COR-L47 (cell line): ENCODE results near the gene FIBCD1.

Source experiments
- DNase-seq: peaks from one replicate; lab custom pipeline; 2025; lab: John Stamatoyannopoulos, UW

Gene FIBCD1

DNA sequence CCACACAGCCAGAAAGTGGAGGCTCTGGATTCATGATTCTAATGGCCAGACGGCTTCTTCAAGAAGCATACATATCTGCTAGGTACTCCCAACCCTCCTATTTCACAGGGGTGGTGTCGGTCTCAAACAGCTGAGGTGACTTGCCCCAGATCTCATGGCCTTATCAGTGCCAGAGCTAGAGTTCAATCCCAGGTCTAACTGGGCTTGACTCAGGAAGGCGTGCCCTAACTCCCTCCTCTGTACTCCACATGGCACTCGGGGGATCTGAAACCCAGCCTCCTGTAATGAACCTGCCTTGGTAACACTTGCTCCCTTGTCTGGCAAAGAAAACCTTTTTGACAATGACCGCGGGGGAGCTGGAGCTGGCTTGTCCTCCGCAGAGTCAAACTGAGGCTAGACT is 44.5 kb downstream of the FIBCD1 start:
- no peak for DNase-seq

DNA sequence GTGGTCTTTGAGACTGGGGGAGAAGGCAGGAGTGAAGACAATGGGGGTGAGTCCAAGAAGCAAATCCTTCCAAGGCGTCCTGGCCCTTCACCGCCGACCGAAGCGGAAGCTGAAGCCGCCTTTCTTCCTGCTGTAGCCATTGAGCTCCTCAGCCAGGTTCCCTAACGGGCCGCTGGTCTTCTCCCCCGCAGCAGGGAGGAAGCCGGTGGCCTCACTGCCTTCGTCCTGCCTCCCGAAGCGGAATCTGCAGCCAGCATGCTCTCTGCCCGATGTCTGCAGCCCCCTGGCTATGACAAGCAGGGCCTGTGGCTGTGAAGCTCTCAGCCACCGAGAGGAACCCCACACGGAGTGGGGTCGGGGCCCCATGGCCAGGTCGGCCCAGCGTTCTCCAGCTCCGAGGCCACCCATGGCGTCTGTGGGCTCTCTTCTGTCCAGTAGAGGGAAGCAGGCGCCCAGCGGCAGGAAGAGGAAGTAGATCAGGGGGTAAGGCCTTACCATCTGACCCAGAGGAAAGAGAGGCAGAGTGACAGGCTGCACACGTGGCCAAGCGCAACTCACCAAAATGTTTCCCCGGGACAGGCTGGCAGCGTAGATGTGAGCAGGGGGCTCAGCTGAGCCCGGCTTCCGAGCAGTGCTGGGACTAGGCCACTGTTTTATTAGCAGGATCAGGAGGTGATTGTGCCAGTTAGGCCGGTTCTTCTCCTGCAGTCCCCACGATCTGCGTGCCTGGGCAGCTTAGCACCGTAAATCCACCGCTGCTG is 45.5 kb downstream of the FIBCD1 start:
- no peak for DNase-seq

DNA sequence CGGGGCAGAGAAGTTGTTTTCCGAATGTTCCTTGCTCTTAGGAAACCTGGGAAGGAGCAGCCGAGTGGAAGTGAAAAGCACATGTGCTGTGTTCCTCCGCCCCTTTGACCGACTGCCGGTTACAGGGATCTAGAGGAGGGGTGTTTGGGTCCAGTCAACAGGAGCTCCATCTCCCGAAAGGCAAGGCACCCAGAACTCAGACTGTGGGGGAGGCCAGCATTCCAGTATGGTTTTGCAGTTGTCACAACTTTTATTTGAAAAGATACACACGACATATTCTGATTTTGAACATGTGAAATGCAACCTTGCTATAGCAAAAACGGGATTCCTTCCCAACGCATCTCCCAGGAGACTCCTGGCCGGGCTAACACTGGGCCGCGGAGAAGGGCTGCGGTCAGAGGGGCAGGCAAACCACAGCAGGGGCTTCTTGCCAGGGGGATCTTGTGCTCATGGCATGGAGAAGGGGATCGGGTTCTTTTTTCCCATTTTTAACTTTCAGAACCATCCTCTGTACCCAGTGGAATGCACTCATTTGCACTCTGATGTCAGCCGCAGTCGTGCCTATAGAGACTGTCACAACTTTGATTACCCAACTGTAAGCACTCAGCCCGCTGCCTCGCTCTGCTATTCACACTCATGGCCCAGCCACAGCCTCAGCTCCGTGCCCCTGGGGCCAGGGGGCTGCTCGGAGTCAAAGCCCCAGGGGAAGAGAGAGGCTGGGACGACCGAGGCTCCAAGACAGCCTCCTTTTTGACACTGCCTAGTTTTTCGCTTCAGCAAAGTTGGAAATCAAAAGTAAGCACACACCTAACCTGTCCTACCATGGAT is 46.4 kb downstream of the FIBCD1 start:
- DNase-seq, result no peak

- no peak for DNase-seq
Observed at GRCh38 chr9:130891688-130892476, 47.2 kb downstream of the FIBCD1 start.

DNA sequence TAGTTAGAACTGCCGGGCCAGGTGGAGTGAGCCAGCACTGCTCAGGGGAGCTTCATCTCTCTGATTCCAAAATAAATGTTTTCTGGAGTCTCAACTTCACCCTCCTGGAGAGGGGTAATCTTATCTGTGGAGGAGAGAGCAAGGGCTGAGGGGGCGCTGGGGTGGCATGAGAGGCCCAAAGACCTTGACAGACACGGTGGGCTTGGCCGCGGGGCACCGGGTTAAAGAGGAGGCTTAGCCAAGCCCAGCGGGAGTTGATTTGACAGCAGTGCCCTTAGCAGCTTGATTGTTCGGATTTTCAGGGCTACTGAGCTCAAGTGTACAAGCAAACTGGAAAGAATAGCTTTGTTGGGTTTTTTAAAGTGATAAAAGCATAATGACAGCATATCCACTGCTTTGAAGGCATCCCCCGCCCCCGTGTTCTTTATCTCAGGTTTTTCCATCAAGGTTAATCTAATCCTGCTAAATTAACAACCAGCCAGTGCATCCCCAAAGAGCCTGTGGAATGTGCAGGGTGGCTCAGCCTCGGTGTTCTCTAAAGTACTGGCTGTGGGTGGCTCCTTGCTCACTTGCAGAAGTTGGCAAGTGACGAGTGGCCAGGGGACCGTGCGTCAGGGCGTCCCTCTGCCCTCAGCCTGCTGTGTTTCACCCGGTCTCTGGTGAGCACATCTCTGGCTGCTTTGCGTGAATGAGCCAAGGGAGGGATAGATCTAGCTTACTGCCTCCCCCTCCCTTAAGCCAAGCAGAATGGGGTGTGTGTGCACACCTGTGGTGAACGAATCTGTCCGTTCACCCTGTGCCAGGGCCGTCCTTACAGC is 48.0 kb downstream of the FIBCD1 start:
- no peak for DNase-seq

- DNase-seq, result no peak
Observed at GRCh38 chr9:130890124-130890523, 48.9 kb downstream of the FIBCD1 start.

- no peak for DNase-seq
Observed at GRCh38 chr9:130888146-130888885, 50.7 kb downstream of the FIBCD1 start.

DNA sequence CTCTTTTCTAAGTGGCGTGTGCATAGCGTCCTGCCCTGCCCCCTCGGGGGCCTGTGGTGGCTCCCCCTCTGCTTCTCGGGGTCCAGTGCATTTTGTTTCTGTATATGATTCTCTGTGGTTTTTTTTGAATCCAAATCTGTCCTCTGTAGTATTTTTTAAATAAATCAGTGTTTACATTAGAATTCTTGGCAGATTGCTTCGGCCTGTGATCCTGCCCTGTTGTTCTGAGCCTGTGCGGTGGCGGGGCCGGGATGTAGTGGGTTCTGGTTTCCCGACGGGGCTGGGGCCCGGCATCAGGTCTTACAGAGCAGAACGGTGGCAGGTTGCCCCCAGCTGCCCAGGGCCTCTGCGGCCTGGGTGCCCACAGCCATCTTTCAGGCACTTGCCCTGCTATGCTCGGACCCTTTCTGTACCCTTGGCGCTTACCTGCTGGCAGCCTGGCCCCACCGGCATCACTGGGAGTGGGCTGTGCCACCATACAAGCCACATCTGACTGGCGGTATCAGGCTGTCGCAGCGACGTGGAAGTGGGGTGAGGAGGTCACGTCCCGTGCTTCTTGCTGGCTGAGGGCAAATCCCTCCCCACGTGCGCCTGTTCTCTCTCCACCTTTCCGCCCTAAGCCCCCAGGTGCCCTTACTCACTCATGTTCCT is 51.4 kb downstream of the FIBCD1 start:
- no peak for DNase-seq

GRCh38 chr9:130886981-130887380 is 52.1 kb downstream of the FIBCD1 start:
- no peak for DNase-seq

DNA sequence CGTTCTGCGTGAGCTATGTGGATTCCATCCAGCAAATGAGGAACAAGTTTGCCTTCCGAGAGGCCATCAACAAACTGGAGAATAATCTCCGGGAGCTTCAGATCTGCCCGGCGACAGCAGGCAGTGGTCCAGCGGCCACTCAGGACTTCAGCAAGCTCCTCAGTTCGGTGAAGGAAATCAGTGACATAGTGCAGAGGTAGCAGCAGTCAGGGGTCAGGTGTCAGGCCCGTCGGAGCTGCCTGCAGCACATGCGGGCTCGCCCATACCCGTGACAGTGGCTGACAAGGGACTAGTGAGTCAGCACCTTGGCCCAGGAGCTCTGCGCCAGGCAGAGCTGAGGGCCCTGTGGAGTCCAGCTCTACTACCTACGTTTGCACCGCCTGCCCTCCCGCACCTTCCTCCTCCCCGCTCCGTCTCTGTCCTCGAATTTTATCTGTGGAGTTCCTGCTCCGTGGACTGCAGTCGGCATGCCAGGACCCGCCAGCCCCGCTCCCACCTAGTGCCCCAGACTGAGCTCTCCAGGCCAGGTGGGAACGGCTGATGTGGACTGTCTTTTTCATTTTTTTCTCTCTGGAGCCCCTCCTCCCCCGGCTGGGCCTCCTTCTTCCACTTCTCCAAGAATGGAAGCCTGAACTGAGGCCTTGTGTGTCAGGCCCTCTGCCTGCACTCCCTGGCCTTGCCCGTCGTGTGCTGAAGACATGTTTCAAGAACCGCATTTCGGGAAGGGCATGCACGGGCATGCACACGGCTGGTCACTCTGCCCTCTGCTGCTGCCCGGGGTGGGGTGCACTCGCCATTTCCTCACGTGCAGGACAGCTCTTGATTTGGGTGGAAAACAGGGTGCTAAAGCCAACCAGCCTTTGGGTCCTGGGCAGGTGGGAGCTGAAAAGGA is 53.3 kb downstream of the FIBCD1 start:
- DNase-seq, result no peak

GRCh38 chr9:130884542-130885483 is 54.2 kb downstream of the FIBCD1 start:
- DNase-seq, result no peak

DNA sequence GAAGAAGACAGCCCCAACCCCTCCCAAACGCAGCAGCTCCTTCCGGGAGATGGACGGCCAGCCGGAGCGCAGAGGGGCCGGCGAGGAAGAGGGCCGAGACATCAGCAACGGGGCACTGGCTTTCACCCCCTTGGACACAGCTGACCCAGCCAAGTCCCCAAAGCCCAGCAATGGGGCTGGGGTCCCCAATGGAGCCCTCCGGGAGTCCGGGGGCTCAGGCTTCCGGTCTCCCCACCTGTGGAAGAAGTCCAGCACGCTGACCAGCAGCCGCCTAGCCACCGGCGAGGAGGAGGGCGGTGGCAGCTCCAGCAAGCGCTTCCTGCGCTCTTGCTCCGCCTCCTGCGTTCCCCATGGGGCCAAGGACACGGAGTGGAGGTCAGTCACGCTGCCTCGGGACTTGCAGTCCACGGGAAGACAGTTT is 54.9 kb downstream of the FIBCD1 start:
- DNase-seq, result no peak

- no peak for DNase-seq
Observed at GRCh38 chr9:130883479-130883878, 55.6 kb downstream of the FIBCD1 start.

DNA sequence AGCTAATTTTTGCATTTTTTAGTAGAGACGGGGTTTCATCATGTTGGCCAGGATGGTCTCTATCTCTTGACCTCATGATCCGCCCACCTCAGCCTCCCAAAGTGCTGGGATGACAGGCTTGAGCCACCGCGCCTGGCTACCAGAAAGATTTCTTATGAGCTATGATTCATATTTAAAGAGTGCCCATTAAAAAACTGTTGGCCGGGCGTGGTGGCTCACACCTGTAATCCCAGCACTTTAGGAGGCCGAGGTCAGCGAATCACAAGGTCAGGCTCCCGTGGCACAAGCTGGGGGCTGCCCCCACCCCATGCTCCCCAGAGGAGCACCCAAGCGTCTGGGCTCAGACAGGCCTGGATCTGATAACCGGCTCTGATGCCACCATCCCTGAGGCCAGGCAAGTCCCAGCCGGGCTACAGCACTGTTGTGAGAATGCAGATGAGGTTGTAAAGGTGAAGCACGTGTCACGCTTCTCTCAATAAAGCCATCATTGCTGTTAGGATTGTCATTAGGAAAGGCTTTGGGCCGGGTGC is 56.3 kb downstream of the FIBCD1 start:
- DNase-seq, result no peak

- no peak for DNase-seq
Observed at GRCh38 chr9:130881516-130881915, 57.5 kb downstream of the FIBCD1 start.

DNA sequence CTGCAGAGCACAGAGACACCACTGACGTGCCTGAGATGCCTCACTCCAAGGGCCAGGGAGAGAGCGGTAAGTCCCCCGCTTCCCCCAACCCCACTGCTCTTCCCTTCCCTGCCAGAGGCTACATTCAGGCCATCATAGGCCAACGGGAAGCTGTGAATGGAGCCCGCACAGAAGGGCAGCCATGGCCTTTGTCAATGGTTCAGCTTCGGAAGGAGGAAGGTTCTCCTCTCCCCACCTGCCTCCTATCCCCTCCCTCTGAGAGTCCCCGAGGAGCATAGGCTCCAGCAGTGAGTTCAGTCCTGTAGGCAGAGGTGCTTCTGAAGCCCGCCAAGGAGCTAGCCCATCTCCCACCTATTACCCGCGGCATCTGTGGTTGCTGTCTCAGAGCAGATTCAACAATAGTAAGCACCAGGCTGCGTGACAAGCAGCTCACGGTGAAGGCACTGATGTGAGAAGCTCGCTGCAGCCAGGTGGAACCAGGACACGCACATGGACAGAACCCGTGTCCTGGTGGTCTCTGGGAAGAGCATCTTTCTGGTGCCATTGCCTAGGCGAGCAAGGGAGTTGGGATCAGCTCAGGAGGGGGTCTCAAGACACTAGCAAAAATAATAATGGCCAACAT is 58.3 kb downstream of the FIBCD1 start:
- no peak for DNase-seq

DNA sequence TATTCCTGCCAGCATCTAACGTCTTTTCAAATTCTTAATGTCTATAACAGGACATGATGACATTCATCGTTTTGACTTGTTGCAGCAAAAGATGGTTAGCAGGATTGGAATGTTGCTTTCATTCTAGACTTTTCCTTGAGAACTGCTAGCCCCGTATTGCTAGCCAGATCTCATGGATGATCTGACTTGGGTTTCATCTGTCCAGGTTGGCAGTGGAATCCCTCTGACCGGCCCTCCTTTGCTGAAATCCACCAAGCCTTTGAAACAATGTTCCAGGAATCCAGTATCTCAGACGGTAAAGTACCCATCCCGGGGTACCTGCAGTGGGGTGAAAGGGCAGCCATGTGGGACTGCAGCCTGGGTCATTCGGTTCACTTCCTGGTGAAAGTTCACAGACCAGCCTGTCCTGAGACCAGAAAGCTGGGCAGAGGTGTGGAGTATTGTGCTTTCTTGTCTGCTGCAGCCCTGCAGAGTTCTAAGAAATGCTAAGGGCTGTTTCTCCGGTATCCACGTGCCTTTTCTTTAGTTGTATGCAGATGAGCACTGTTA is 59.1 kb downstream of the FIBCD1 start:
- DNase-seq, result no peak
